ENCODE results near the gene FRMD4B. TPM values are rescaled to one million over a fixed set of nuclear protein-coding genes. Genes with fewer than 3 reads are reported as not detected.

The FRMD4B gene
- total and polyA plus RNA-seq, 2 experiments from 2014 or later, result 6.4 to 12.8 TPM

- H3K27me3 Mint-ChIP-seq (ENCODE audit: insufficient read depth, low read depth, poor library complexity), result no peaks in the 10 kb centered on the region
- Histone ChIP-seq H3K4me3 (no peak overlapping the region), H3K9me2 (ENCODE audit: insufficient read depth) (no peaks in the 10 kb centered on the region), H4K20me1 (replicated peaks; ENCODE audit: insufficient read depth) (no peaks in the 10 kb centered on the region), H3K27ac (ENCODE audit: low read depth) (no peak overlapping the region), H3K4me2 (no peak overlapping the region), H3K27me3 (ENCODE audit: insufficient read depth) (no peaks in the 10 kb centered on the region), H3K36me3 (ENCODE audit: insufficient read depth) (no peaks in the 10 kb centered on the region), H3F3A (replicated peaks; ENCODE audit: low read depth) (no peaks in the 10 kb centered on the region), H3K79me2 (replicated peaks; ENCODE audit: insufficient read depth) (no peaks in the 10 kb centered on the region), H3K4me1 (ENCODE audit: insufficient read depth) (no peaks in the 10 kb centered on the region), H2AFZ (no peak overlapping the region)
- no peak for DNase-seq (ENCODE audit: low spot score)
- H3K4me3 Mint-ChIP-seq, result no peak overlapping the region
- TF ChIP-seq, protein P1, sequence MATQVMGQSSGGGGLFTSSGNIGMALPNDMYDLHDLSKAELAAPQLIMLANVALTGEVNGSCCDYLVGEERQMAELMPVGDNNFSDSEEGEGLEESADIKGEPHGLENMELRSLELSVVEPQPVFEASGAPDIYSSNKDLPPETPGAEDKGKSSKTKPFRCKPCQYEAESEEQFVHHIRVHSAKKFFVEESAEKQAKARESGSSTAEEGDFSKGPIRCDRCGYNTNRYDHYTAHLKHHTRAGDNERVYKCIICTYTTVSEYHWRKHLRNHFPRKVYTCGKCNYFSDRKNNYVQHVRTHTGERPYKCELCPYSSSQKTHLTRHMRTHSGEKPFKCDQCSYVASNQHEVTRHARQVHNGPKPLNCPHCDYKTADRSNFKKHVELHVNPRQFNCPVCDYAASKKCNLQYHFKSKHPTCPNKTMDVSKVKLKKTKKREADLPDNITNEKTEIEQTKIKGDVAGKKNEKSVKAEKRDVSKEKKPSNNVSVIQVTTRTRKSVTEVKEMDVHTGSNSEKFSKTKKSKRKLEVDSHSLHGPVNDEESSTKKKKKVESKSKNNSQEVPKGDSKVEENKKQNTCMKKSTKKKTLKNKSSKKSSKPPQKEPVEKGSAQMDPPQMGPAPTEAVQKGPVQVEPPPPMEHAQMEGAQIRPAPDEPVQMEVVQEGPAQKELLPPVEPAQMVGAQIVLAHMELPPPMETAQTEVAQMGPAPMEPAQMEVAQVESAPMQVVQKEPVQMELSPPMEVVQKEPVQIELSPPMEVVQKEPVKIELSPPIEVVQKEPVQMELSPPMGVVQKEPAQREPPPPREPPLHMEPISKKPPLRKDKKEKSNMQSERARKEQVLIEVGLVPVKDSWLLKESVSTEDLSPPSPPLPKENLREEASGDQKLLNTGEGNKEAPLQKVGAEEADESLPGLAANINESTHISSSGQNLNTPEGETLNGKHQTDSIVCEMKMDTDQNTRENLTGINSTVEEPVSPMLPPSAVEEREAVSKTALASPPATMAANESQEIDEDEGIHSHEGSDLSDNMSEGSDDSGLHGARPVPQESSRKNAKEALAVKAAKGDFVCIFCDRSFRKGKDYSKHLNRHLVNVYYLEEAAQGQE (IDR thresholded peaks at IDR 0.05; ENCODE audit: unreplicated experiment), result no peak
- TF ChIP-seq ZNF114 (CRISPR knock-in tag; IDR thresholded peaks at IDR 0.05) (no peak), CTCF (conservative IDR thresholded peaks at IDR 0.05; ENCODE audit: low read depth in 2 of 2) (no peak), CREB1 (CRISPR knock-in tag; IDR thresholded peaks at IDR 0.05; ENCODE audit: low read depth) (no peak), EZH2phosphoT487 (IDR thresholded peaks at IDR 0.05; ENCODE audit: unreplicated experiment) (no peak), EZH2 (IDR thresholded peaks at IDR 0.05; ENCODE audit: low read depth, unreplicated experiment) (no peak), ETS1 (IDR thresholded peaks at IDR 0.05) (no peak), JUNB (IDR thresholded peaks at IDR 0.05; ENCODE audit: unreplicated experiment) (no peak), NANOG (IDR thresholded peaks at IDR 0.05; ENCODE audit: borderline replicate concordance) (no peak)
- TF ChIP-seq, protein P2, sequence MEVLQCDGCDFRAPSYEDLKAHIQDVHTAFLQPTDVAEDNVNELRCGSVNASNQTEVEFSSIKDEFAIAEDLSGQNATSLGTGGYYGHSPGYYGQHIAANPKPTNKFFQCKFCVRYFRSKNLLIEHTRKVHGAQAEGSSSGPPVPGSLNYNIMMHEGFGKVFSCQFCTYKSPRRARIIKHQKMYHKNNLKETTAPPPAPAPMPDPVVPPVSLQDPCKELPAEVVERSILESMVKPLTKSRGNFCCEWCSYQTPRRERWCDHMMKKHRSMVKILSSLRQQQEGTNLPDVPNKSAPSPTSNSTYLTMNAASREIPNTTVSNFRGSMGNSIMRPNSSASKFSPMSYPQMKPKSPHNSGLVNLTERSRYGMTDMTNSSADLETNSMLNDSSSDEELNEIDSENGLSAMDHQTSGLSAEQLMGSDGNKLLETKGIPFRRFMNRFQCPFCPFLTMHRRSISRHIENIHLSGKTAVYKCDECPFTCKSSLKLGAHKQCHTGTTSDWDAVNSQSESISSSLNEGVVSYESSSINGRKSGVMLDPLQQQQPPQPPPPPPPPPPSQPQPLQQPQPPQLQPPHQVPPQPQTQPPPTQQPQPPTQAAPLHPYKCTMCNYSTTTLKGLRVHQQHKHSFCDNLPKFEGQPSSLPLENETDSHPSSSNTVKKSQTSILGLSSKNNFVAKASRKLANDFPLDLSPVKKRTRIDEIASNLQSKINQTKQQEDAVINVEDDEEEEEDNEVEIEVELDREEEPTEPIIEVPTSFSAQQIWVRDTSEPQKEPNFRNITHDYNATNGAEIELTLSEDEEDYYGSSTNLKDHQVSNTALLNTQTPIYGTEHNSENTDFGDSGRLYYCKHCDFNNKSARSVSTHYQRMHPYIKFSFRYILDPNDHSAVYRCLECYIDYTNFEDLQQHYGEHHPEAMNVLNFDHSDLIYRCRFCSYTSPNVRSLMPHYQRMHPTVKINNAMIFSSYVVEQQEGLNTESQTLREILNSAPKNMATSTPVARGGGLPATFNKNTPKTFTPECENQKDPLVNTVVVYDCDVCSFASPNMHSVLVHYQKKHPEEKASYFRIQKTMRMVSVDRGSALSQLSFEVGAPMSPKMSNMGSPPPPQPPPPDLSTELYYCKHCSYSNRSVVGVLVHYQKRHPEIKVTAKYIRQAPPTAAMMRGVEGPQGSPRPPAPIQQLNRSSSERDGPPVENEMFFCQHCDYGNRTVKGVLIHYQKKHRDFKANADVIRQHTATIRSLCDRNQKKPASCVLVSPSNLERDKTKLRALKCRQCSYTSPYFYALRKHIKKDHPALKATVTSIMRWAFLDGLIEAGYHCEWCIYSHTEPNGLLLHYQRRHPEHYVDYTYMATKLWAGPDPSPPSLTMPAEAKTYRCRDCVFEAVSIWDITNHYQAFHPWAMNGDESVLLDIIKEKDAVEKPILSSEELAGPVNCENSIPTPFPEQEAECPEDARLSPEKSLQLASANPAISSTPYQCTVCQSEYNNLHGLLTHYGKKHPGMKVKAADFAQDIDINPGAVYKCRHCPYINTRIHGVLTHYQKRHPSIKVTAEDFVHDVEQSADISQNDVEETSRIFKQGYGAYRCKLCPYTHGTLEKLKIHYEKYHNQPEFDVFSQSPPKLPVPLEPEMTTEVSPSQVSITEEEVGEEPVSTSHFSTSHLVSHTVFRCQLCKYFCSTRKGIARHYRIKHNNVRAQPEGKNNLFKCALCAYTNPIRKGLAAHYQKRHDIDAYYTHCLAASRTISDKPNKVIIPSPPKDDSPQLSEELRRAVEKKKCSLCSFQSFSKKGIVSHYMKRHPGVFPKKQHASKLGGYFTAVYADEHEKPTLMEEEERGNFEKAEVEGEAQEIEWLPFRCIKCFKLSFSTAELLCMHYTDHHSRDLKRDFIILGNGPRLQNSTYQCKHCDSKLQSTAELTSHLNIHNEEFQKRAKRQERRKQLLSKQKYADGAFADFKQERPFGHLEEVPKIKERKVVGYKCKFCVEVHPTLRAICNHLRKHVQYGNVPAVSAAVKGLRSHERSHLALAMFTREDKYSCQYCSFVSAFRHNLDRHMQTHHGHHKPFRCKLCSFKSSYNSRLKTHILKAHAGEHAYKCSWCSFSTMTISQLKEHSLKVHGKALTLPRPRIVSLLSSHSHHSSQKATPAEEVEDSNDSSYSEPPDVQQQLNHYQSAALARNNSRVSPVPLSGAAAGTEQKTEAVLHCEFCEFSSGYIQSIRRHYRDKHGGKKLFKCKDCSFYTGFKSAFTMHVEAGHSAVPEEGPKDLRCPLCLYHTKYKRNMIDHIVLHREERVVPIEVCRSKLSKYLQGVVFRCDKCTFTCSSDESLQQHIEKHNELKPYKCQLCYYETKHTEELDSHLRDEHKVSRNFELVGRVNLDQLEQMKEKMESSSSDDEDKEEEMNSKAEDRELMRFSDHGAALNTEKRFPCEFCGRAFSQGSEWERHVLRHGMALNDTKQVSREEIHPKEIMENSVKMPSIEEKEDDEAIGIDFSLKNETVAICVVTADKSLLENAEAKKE (CRISPR knock-in tag; IDR thresholded peaks at IDR 0.05), result no peak
- H3K27ac Mint-ChIP-seq, result no peak overlapping the region
- H3K9me3 Mint-ChIP-seq, result no peaks in the 10 kb centered on the region
- ATAC-seq, result no peak
- H3K36me3 Mint-ChIP-seq (ENCODE audit: low read depth), result no peaks in the 10 kb centered on the region
- peaks cover 4% of the 10 kb centered on the region; the same call in 2 of the 3 replicates for H3K4me1 Mint-ChIP-seq
Observed at GRCh38 chr3:69367586-69367985, 18.3 kb downstream of the FRMD4B start.
